Loucy (cell line): ENCODE results near the gene LHFPL5.

ENCODE experiments used
- H2AFZ ChIP-seq: fragments of 200-600 bp; sonication (generic); 2 replicates; pipeline ENCODE4 v1.6.0; 2016; ENCODE audit warnings: antibody characterized with exemption, mild to moderate bottlenecking, low read length, moderate library complexity
- H3F3A ChIP-seq: fragments of 200-600 bp; 2 replicates; pipeline ENCODE4 v1.6.0; 2016; ENCODE audit warnings: antibody characterized with exemption, low read depth, mild to moderate bottlenecking
- H3K27me3 ChIP-seq: fragments of 200-600 bp; sonication (generic); 2 replicates; pipeline ENCODE4 v1.6.1; 2014; ENCODE audit warnings: low read length, mild to moderate bottlenecking; ENCODE audit not compliant: insufficient read depth, poor library complexity, severe bottlenecking
- H3K36me3 ChIP-seq: fragments of 200-600 bp; sonication (generic); 2 replicates; pipeline ENCODE4 v1.6.1; 2016; ENCODE audit warnings: low read length; ENCODE audit not compliant: insufficient read depth
- H3K4me1 ChIP-seq: fragments of 200-600 bp; sonication (generic); 2 replicates; pipeline ENCODE4 v1.5.1; 2014; ENCODE audit warnings: low read length, mild to moderate bottlenecking; ENCODE audit not compliant: insufficient read depth, poor library complexity, severe bottlenecking
- H3K4me2 ChIP-seq: fragments of 200-600 bp; sonication (generic); 2 replicates; pipeline ENCODE4 v1.6.0; 2014; ENCODE audit warnings: antibody characterized with exemption, low read length, low read depth, mild to moderate bottlenecking; ENCODE audit not compliant: poor library complexity, severe bottlenecking
- H3K4me3 ChIP-seq: fragments of 200-600 bp; sonication (generic); 2 replicates; pipeline ENCODE4 v1.5.1; 2014; ENCODE audit warnings: low read length, mild to moderate bottlenecking, mixed read lengths; ENCODE audit not compliant: poor library complexity, severe bottlenecking
- H3K79me2 ChIP-seq: fragments of 200-600 bp; sonication (generic); 2 replicates; pipeline ENCODE4 v1.6.1; 2014; ENCODE audit warnings: low read length; ENCODE audit not compliant: insufficient read depth
- H3K9ac ChIP-seq: fragments of 200-600 bp; sonication (generic); 2 replicates; pipeline ENCODE4 v1.6.0; 2014; ENCODE audit warnings: mild to moderate bottlenecking, low read depth, low read length, moderate library complexity; ENCODE audit not compliant: poor library complexity, severe bottlenecking
- H3K9me2 ChIP-seq: fragments of 200-600 bp; sonication (generic); replicated peaks from 2 replicates; pipeline ENCODE4 v1.6.1; 2016; ENCODE audit warnings: low read depth, low read length, mixed read lengths
- H3K9me3 ChIP-seq: fragments of 200-600 bp; sonication (generic); 2 replicates; pipeline ENCODE4 v1.6.1; 2014; ENCODE audit warnings: mild to moderate bottlenecking, antibody characterized with exemption, low read length, low read depth; ENCODE audit not compliant: insufficient read depth
- H4K20me1 ChIP-seq: fragments of 200-600 bp; sonication (generic); 2 replicates; pipeline ENCODE4 v1.6.0; 2014; ENCODE audit warnings: antibody characterized with exemption, low read length, mild to moderate bottlenecking; ENCODE audit not compliant: insufficient read depth, poor library complexity, severe bottlenecking
- CTCF ChIP-seq: fragments of 200-600 bp; sonication (generic); conservative IDR thresholded peaks from 2 replicates; pipeline ENCODE4 v1.5.1; 2014; ENCODE audit warnings: mild to moderate bottlenecking, antibody characterized with exemption, low read length
- EZH2phosphoT487 ChIP-seq: fragments of 200-600 bp; IDR thresholded peaks from 2 replicates; pipeline ENCODE4 v1.6.1; 2018; ENCODE audit warnings: antibody characterized with exemption, mild to moderate bottlenecking, moderate library complexity, borderline replicate concordance

LHFPL5 gene

GRCh38 chr6:35795453-35796071, 9.6 kb upstream of the LHFPL5 start:
- no peaks in the 10 kb centered on the region for H3K79me2 ChIP-seq
- H3K4me2 ChIP-seq = no peak overlapping the region
- no peak overlapping the region for H3K9ac ChIP-seq
- no peaks in the 10 kb centered on the region for H3K36me3 ChIP-seq
- TF ChIP-seq EZH2phosphoT487 (no peak), CTCF (no peak)
- H4K20me1 ChIP-seq = no peaks in the 10 kb centered on the region
- H3F3A ChIP-seq = no peaks in the 10 kb centered on the region
- H3K4me1 ChIP-seq = no peaks in the 10 kb centered on the region
- no peaks in the 10 kb centered on the region for H3K9me3 ChIP-seq
- H3K27me3 ChIP-seq = no peaks in the 10 kb centered on the region
- no peak overlapping the region for H2AFZ ChIP-seq
- no peak overlapping the region for H3K4me3 ChIP-seq
- H3K9me2 ChIP-seq = no peaks in the 10 kb centered on the region

- H2AFZ ChIP-seq = no peak overlapping the region
- no peaks in the 10 kb centered on the region for H3K36me3 ChIP-seq
- no peaks in the 10 kb centered on the region for H3K9me3 ChIP-seq
- H4K20me1 ChIP-seq = no peaks in the 10 kb centered on the region
- no peaks in the 10 kb centered on the region for H3K4me1 ChIP-seq
- H3F3A ChIP-seq = no peaks in the 10 kb centered on the region
- no peaks in the 10 kb centered on the region for H3K9me2 ChIP-seq
- no peaks in the 10 kb centered on the region for H3K79me2 ChIP-seq
- H3K9ac ChIP-seq = no peak overlapping the region
- TF ChIP-seq EZH2phosphoT487 = no peak
- no peak for TF ChIP-seq CTCF
- no peaks in the 10 kb centered on the region for H3K27me3 ChIP-seq
- H3K4me2 ChIP-seq = no peak overlapping the region
- no peak overlapping the region for H3K4me3 ChIP-seq
Measured at GRCh38 chr6:35796236-35796635, 8.9 kb upstream of the LHFPL5 start.

GRCh38 chr6:35797837-35798526, 7.2 kb upstream of the LHFPL5 start:
- H3K4me2 ChIP-seq = no peak overlapping the region
- no peak for TF ChIP-seq EZH2phosphoT487

More at GRCh38 chr6:35797837-35798526, 7.2 kb upstream of the LHFPL5 start:
- no peaks in the 10 kb centered on the region for H3K79me2 ChIP-seq
- H3F3A ChIP-seq = no peaks in the 10 kb centered on the region
- no peaks in the 10 kb centered on the region for H3K9me3 ChIP-seq
- H3K4me1 ChIP-seq = no peaks in the 10 kb centered on the region
- no peak overlapping the region for H3K4me3 ChIP-seq
- no peak overlapping the region for H2AFZ ChIP-seq
- no peaks in the 10 kb centered on the region for H4K20me1 ChIP-seq
- H3K36me3 ChIP-seq = no peaks in the 10 kb centered on the region
- H3K9ac ChIP-seq = no peak overlapping the region
- H3K27me3 ChIP-seq = no peaks in the 10 kb centered on the region
- no peaks in the 10 kb centered on the region for H3K9me2 ChIP-seq
